SHP77 treated with DMSO at 0.1 percent for 48 hours (cell line): ENCODE data around the gene NCOA6.

Experiments
- DNase-seq: peaks from one replicate; lab custom pipeline; 2025; lab: John Stamatoyannopoulos, UW

The NCOA6 gene

DNA sequence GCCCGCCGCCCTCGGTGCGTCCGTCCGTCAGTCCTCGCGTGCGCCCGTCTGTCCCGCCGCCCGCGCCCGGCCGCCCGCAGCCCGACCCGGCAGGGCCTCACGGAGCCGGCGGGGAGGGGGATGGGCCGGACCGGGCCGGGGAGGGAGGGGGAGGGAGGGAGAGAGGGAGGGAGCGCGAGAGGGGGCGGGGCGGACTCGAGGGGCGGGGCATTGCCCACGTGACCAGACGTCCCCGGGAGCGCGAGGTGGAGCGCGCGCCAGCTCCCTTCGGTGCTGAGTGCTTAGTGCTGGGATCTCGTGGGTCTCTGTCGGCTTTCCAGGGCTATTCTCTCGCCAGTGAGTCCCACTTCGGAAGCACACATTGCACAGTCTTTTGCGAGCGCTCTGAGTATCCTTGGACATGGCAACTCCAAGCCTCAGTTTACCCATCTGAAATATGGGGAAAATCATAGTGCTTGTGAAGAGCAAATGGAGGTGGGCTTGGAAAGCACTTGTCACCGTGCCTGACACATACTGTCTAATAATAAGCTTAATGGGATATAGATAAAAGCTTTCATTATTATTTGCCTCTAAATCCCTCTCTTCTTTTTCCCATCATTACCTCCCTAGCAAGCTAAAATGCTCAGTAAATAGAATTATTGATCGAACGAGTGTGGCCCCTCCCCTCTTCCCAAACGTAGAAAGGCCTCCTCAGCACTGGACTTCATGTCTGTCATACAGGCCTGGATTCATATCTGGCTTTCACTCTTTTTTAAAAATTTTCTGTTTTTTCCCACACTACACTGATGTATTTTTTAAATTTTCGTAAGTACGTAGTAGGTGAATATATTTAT is at the start of gene NCOA6:
TSS of gene NCOA6 (minus strand) at position 122 of the 833 bp plus-strand sequence. CDS start 43,296 bp downstream, outside the sequence.
- DNase-seq: peak; percentile 28

DNA sequence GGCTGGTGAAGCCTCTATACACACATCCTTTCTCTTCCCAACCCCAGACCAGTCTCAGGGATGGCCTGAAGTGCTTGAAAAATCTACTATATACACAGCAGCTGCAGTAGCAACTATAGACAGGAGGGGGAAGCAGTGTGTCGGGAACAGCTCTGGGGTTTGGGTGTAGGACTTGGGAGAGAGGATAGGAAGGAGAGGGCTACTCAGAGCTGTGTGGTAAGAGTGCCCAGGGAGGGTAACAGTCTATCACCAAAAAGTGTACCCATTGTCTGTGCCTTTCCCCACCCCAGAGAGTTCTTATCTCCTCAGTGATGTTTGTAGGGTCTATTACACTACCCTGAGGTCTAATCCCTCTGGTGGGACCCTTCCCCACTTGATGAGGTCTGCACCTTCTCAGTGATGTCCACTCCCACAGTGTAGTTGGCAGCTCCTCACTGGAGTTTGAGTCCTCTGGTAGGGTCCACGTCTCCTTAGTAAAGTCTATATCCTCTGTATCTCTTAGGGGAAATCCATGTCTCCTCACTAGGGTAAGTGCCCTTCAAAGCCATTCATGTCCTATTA is 48.7 kb upstream of the NCOA6 start:
- DNase-seq: peak; percentile 74

DNA sequence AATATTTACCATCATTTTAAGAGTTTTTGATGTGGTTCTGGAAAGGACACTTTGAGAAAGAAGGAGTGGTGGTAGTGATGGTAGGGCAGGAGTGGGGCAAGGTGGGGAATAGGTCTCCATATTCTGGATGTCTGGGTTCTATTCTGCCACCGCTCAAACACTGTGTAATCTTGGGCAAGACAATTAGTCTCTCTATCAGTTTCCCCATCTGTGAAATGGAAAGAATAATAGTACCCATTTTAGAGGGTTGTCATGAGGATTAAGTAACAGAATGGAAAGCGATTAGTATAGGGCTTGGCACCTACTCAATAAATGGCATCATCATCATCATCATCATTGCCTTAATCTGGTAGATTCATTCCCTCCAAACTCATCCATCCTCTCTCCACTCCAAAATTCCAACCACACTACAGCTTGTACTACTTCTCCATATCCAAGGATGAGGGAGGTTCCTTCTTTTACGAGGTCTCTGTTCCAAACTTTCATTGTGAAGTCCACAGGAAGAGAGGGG is 48.2 kb upstream of the NCOA6 start:
- DNase-seq: no peak

DNA sequence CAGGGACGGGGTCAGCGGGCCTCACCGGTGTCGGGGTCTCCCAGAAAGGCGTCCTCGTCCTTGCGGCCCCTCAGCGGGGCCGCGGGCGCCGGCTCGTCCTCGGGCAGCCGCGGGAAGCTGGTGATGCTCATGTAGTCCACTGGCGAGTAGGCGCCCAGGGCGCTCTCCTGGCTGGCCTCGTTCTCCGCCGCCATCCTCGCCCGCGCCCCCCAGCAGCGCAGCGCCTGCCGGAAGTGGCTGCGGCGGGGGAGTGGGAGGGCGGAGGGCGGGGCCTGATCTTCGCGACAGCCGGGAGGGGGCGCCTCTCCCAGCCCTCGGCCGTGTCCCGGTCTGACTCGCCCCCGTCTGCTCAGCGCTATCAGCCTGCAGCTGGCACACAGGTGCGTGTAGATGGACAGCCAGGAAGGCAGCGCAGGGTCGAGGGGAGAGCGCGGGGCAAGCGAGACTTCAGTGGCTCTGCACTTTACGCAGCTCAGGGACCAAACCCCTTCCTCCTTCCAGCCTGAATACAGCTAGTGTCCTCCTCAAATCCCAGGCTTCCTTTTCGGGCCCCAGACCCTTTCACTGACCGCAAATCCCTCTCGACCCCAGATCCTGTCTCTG is 47.3 kb upstream of the NCOA6 start, which contains the start of gene GGT7:
TSS of gene GGT7 (minus strand) at position 235 of the 603 bp plus-strand sequence. CDS start at position 194, 41 bp downstream.
- peak; percentile 72 for DNase-seq

DNA sequence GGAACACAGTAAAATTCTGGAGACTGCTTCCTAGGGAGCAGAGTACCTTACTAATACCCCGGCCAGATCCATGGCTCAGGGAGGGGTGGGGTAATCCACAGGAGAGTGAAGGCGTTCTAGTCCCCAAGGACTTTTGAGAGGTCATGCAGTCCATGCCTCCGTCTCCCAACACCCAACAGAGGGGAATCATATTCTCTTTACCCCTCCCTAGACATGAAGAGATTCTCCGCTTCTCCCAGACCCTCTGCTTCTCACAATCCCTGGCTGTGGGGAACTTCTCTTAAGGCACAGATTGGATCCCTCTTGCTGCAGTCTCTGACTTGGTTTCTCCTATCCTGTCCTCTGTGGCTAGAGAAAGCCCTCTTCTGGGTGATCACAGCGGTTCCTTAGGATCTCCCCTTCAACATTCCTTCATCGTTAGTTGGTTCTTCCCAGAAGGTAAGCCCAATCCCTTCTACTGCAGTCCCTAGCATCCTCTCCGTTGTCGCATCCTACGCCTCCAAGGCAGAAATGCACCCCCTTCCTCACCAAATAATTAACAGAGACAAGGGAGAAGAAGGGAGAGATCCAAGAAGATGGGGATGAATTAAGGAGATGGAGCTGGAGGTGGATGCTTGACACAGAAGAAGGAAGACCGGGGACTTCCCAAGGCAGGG is 46.6 kb upstream of the NCOA6 start:
- DNase-seq: no peak

DNA sequence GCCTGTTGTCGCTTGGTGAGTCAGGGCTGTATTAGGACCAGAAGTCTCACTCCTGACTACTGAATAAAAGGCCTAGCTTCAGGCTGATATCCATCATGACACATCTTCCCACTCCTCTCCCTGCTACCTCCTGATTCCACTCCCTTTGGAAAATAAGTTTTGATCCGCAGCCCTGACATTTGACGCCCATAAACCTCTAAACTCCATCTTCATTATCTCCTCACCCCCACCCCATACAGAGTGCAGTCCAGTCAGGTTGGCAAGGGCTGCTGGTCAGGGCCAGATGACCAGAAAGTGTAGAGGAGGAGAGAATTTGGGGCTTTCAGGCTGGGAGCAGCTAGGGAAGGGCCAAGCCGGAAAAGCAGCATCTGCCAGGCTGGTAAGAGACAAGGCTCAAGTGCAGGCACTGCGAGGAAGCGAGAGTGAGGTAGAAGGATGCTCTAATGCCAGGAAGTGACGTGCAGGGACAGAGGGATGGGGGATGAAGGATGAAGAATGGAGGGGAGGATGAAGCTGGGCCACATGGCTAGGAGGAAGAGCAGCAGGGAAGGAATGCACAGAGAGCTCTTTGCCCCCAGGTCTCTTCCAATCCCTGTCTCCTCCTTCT is 46.0 kb upstream of the NCOA6 start:
- no peak for DNase-seq

DNA sequence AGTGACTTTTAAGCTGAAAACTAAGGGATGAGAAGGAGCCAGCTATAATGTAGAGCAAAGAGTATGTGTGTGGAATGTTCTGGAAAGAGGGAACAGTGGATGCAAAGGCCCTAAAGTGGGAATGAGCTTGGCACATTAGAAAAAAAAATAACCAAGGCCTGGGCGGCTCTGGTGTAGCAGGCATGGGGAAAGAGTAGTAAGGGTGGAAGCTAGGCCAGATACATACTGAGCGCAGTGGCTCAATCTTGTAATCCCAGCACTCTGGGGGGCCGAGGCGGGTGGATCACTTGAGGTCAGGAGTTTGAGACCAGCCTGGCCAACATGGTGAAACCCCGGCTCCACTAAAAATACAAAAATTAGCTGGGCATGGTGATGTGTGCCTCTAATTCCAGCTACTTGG is 38.8 kb upstream of the NCOA6 start:
- DNase-seq: no peak

DNA sequence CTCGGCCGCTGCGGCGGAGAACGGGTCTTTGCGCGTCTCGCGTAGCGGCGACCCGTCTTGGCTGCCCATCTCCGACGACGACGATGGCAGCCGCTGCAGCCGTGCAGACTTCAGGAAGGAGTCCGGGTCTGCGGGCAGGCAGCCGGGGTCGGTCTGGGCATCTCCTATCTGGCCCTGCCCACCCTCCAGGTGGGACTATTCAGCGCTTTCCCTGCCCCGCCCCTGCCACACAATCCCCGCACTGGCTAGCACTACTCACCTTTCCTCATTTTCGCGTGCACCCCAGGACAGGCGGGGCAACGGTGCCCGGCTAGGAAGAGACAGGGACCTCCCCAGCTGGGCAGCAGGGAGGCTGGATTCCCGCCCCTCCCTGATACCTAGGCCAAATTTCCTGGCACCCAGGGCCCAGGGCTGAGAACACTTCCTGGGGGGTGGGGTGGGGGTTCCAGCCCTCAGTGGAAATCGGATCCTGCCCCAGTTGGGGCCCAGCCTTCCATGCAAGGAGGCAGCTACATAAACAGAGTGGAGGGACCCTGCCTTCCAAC is 38.0 kb upstream of the NCOA6 start:
- DNase-seq: no peak

DNA sequence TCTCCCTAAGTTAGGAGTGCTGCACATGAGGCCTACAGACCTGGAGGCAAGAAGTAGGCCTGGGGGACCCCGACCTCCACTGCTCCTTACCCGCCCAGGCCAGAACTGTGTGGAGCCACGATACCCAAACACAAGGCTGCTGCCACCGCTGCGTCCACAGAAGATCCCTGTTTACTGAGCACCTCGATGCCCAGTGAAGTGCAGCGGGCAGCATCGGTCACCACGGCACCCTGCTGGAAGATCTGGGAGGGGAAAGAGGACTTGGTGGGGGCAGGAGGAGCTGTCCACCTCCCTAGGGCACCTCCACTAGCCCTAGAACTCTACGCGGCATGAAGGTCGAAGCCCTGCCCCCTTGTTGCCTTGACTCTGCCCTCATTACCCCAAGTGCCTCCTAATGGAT is 37.3 kb upstream of the NCOA6 start:
- DNase-seq: no peak

DNA sequence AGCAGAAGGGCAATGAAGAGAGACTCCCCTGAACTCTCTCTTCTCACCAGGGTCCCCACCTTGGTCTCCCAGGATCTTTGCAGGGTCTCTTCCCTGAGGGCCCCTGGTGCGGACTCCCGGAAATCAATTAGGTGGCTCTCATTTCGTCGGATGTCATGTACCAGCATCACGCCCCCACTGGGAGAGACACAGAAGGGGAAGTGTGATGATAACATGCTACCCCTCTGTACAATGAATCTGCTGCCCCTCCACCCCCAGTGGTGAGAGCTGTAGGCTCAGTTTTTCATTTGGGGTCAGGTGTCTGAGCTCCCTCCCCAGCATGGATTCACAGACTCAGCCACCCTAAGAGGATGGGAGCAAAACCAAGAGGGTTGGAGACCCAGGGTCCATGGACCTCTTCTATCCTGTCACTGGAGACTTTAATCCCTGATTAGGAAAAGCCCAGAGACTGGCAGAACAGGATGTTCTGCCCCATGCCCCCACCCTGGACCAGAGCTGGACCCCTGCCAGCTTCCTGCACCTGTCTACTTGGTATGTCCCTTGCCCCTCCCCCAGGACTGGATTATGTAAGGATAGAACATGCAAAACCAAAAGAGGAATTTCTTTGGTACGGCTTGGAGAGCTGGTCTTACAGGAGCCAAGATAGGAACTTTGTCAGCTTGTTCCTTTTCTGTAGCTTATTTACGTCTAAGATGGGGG is 36.1 kb upstream of the NCOA6 start:
- DNase-seq: no peak

DNA sequence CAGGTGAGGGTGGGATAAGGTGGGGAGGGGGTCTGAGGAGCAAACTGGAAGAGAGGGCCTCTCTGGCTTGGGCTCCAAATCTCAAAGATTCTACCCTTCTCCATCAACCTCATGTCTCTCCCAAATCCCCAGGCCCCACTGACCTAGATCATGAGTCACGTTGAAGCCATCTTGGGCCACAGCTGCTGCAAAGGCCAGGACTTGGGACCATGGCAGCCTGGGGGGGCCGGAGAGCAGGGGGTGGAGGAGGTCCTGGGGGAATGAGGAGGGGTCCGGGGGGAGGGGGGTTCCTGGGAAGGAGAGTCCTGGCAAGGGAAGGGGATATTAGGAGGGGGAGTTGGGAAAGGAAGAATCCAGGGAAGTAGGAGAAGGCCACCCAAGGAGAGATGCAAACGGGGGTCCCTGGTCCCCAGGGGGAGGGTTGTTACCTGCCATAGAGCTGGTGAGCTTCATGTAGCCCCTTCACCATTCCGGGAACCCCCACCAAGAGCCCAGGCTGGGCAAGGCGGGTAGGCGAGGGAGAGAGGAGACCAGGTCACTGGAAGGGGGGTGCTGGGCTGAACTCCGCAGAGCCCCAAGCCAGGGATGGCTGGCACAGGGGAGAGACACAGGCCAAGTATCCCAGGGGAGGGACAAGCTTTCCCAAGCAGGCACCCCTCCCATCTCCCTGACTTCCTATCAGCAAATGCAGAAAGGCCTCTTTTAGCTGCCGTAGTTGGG is 34.5 kb upstream of the NCOA6 start:
- no peak for DNase-seq

DNA sequence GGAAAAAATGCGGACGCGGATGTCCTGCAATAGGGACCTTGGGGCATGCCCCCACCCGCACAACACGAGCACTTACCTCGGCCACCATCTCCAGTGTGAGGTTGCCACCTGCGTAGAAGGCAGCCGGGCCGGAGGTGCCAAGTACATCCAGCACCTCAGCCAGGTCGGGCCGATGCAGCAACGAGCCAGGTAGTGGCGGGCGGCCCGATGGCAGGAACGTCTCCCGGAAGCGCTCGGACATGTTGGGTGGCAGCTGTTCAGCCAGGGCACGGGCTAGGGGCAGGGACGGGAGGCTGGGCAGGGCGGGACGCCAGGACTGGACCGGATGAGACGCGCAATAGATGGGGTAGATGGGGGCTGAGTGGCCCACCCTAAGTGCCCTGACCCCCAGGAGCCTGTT is 33.9 kb upstream of the NCOA6 start:
- DNase-seq: no peak

DNA sequence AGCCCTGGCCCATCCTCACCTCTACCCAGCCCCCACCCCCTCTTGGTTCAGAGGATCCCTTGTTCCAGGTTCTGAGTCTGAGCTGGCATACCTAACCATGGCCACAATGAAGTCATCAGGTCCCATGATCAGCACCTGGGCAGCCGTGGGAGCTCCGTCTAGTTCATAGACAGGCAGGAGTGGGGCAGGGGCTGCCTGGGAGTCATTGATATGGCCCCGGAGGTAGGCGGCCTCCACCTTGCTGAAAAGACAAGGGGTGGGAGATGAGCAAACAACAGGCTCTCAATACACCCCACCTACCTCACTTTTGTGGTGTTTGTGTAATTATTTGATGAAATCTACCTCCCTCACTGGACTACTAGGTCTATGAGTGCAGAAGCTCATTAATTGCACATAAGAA is 26.8 kb upstream of the NCOA6 start:
- no peak for DNase-seq

DNA sequence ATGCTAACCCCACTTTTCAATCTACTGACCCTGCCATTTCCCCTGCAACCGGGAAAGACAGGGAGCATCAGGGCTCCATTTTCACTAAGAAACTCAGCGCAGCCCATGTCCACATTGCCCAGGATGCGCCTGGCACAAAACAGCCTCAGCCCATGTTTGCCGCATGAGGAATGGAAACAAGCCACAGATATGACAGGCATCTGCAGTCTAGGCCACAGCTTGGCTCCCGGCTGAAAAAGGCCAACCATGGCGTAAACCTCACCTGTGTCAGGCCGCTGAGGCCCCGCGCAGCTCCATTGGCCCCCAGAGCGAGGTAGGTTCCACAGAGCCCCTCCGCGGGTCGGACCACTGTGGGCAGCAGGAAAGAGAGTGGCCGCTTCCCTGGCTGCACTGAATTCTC is 25.5 kb upstream of the NCOA6 start:
- no peak for DNase-seq

DNA sequence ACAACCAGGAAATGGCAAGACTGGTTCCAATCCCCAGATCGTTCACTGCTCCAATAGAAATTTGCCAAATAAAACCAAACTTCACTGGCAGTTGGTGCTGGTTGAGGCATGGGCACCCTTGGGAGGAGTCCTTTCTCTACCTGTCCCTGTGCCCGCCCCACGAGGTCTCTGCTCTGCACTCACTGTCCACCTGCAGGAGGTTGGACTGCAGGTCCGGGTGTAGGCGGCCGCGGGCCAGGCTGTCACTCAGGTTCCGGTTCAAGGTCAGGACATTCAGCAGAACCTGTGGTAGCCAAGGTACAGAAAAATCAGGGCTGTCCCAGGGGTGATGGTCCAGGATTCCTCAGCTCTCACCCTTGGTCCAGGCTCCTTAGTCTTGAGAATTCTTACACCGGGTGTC is 24.3 kb upstream of the NCOA6 start:
- no peak for DNase-seq

DNA sequence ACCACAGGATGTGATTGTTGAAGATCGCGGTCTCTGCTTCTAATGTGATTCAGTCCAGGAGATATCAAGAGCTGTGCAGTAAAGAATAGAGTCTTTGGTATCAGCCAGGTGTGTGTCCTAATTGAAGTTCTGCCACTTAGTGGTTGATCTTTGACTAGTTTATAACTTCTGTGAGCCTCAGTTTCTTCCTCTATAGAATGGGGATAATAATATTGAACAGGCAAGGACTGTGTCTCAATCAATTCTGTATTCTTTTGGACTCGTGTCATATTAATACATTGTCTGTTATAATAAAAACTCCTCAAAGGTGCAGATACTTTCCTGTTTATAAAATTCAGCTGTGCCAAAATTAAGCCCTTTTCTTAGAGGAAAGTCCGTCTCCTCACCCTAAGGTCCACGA is 23.1 kb upstream of the NCOA6 start:
- DNase-seq: no peak

DNA sequence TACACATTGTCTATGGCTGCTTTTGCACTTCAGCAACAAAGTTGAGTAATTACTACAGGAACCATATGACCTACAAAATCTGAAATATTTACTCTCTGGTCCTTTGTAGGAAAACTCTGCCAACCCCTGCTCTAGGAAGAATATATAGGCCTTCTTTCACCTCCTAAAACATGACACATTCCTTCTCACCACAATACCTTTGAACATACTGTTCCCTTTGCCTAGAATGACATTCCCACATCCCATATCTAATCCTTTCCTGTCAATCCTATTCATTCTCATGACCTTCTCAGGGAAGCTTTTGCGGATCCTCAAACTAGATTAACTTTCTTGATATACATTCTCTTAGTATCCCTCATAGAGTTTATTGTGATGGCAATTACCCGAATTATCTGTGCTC is 18.0 kb upstream of the NCOA6 start:
- no peak for DNase-seq

DNA sequence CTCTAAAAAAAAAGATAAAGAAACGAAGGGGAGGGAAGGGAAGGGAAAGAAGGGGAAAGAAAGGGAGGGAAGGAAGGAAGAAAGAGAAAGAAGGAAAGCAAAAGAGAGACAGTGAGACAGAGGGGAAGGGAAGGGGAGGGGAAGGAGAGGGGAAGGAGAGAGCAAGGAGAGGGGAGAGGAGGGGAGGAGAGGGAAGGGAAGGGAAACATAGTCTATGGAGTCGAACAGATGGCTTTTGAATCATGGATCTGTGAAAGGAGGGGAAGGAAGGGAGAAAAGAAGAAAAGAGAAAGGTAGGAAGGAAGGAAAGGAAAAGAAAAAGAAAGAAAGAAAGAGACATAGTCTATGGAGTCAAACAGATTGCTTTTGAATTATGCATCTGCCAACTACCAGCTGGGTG is 16.7 kb upstream of the NCOA6 start:
- no peak for DNase-seq

DNA sequence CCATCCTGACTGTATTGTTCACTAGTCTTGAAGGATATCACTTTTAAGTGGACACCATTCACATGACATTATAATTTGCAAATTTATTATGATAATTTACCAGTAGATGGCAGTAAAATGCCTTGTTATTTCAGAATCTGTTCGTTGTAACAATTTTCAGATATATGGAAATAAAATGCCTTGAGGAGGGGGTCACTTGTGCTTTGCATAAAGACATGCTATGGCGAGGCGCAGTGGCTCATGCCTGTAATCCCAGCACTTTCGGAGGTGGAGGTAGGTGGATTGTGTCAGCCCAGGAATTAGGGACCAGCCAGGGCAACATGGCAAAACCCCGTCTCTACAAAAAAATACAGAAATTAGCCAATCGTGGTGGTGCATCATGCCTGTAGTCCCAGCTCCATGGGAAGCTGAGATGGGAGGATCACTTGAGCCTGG is 9.0 kb upstream of the NCOA6 start:
- no peak for DNase-seq

DNA sequence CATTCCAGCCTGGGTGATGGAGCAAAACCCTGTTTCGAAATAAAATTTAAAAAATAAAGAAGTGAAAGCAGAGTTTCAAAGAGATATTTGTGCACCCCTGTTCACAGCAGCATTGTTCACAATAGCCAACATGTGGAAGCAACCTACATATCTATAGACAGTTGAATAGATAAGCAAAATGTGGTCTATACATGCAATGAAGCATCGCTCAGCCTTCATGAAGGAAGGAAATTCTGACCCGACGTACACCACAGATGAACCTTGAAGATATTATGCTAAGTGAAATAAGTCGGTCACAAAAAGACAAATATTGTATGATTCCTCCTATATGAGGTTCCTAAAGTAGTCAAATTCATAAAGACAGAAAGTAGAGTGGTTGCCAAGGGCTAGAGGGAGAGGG is 6.5 kb upstream of the NCOA6 start:
- no peak for DNase-seq
